Measurements from ENCODE around the gene CLEC16A. TPM values are rescaled to one million over a fixed set of nuclear protein-coding genes. Genes with fewer than 3 reads are reported as not detected.

Gene CLEC16A
- total RNA-seq, 2 experiments from 2014 or later: 30.9 to 35.1 TPM

GRCh38 chr16:11104168-11105037 is 160.0 kb downstream of the CLEC16A start:
- CTCF ChIA-PET: interaction anchor here (0.6 to 2.2 kb wide), 11 partner anchors 10 to 151 kb away, joined by 3 to 11 read pairs (median 4); partner anchors contain the start of gene SOCS1
- Mint-ChIP-seq H3K4me3 (peak overlapping the region; percentile 24), H3K27ac (peak overlapping the region; percentile 84), H3K9me3 (no peaks in the 10 kb centered on the region), H3K4me1 (peaks cover 83% of the 10 kb centered on the region), H3K36me3 (ENCODE audit: low read depth) (peaks cover 28% of the 10 kb centered on the region), H3K27me3 (no peaks in the 10 kb centered on the region)
- DNase-seq: no peak
- POLR2A ChIA-PET: interaction anchor here (1.0 to 2.3 kb wide), 4 partner anchors 9 to 150 kb away, joined by 3 to 11 read pairs (median 6); no protein-coding TSS in a partner anchor

- Mint-ChIP-seq H3K4me3 (peak overlapping the region; percentile 24), H3K36me3 (ENCODE audit: low read depth) (peaks cover 31% of the 10 kb centered on the region), H3K4me1 (peaks cover 75% of the 10 kb centered on the region), H3K27ac (peak overlapping the region; percentile 84), H3K27me3 (no peaks in the 10 kb centered on the region), H3K9me3 (no peaks in the 10 kb centered on the region)
- CTCF ChIA-PET: interaction anchor here (0.6 to 2.2 kb wide), 10 partner anchors 11 to 150 kb away, joined by 3 to 11 read pairs (median 4); partner anchors contain the start of gene SOCS1
- DNase-seq: peak; percentile 57
- POLR2A ChIA-PET: interaction anchor here (0.5 to 2.3 kb wide), 7 partner anchors 10 to 149 kb away, joined by 3 to 11 read pairs (median 4); no protein-coding TSS in a partner anchor
These were observed 160.9 kb downstream of the CLEC16A start for GRCh38 chr16:11105038-11105903.

GRCh38 chr16:11106726-11107125 is 162.4 kb downstream of the CLEC16A start:
- H3K9me3 Mint-ChIP-seq: peaks cover 10% of the 10 kb centered on the region
- no peak for DNase-seq
- no peak overlapping the region for H3K4me3 Mint-ChIP-seq
- CTCF ChIA-PET: interaction anchor here (0.7 to 1.4 kb wide), 5 partner anchors 13 to 143 kb away, joined by 3 to 8 read pairs (median 4); no protein-coding TSS in a partner anchor
- H3K4me1 Mint-ChIP-seq: peaks cover 61% of the 10 kb centered on the region
- POLR2A ChIA-PET: interaction anchor here (0.7 to 2.3 kb wide), 3 partner anchors 23 to 127 kb away, joined by 3 to 11 read pairs (median 10); no protein-coding TSS in a partner anchor
- H3K27ac Mint-ChIP-seq: peak overlapping the region; percentile 79
- peaks cover 45% of the 10 kb centered on the region for H3K36me3 Mint-ChIP-seq (ENCODE audit: low read depth)
- no peaks in the 10 kb centered on the region for H3K27me3 Mint-ChIP-seq

GRCh38 chr16:11107780-11108465 is 163.6 kb downstream of the CLEC16A start:
- peaks cover 12% of the 10 kb centered on the region for H3K9me3 Mint-ChIP-seq
- H3K4me1 Mint-ChIP-seq: peaks cover 57% of the 10 kb centered on the region
- no peak overlapping the region for H3K4me3 Mint-ChIP-seq
- no peak for DNase-seq
- H3K36me3 Mint-ChIP-seq (ENCODE audit: low read depth): peaks cover 44% of the 10 kb centered on the region
- ChIA-PET CTCF (no interaction called here), POLR2A (no interaction called here)
- H3K27me3 Mint-ChIP-seq: no peaks in the 10 kb centered on the region
- no peak overlapping the region for H3K27ac Mint-ChIP-seq

DNA sequence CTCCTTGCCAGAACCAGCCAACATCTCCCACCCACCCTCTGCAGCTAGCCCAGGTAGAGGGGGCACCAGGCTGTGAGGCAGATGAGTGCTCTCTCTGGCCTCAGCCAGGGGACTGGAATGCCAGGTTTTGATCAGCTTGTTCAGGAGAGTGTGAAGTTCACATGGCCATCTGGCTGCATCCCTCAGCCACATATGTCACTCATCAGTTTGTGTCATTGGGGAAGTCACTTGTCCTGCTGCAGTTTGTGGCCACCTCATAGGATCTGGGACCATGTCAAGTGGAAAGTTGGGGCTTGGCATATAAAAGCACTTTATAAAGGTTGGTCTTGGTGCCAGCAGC is 164.1 kb downstream of the CLEC16A start:
- H3K4me1 Mint-ChIP-seq: peaks cover 61% of the 10 kb centered on the region
- POLR2A ChIA-PET: no interaction called here
- peaks cover 44% of the 10 kb centered on the region for H3K36me3 Mint-ChIP-seq (ENCODE audit: low read depth)
- CTCF ChIA-PET: no interaction called here
- no peaks in the 10 kb centered on the region for H3K27me3 Mint-ChIP-seq
- no peak overlapping the region for H3K27ac Mint-ChIP-seq
- no peak for DNase-seq
- no peak overlapping the region for H3K4me3 Mint-ChIP-seq
- H3K9me3 Mint-ChIP-seq: peaks cover 12% of the 10 kb centered on the region

- no peak overlapping the region for H3K27ac Mint-ChIP-seq
These were observed 165.2 kb downstream of the CLEC16A start for GRCh38 chr16:11109566-11109965.

DNA sequence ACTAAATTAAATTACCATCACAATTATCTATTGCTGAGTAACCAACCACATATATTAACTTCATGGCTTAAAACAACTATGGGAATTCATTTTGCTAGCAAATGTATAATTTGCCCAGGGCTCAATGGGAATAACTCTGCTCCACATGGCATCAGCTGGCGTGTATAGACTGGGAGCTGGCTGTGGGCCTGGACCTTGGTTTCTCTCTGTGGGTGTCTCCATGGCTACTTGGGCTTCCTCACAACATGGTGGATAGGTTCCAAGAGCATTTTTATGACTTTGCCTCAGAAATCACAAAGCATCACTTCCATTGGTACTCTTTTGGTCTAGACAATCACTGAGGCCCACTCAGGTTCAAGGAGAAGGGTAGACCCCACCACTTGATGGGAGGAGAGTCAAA is 166.8 kb downstream of the CLEC16A start:
- Mint-ChIP-seq H3K9me3 (peaks cover 12% of the 10 kb centered on the region), H3K4me1 (peaks cover 57% of the 10 kb centered on the region), H3K36me3 (ENCODE audit: low read depth) (peaks cover 48% of the 10 kb centered on the region), H3K27ac (no peak overlapping the region), H3K27me3 (no peaks in the 10 kb centered on the region), H3K4me3 (no peak overlapping the region)
- CTCF ChIA-PET: no interaction called here
- POLR2A ChIA-PET: no interaction called here
- DNase-seq: no peak

More at GRCh38 chr16:11109566-11109965, 165.2 kb downstream of the CLEC16A start:
- Mint-ChIP-seq H3K4me1 (peaks cover 62% of the 10 kb centered on the region), H3K36me3 (ENCODE audit: low read depth) (peaks cover 46% of the 10 kb centered on the region), H3K9me3 (peaks cover 12% of the 10 kb centered on the region), H3K4me3 (no peak overlapping the region), H3K27me3 (no peaks in the 10 kb centered on the region)
- POLR2A ChIA-PET: interaction anchor here (0.7 kb wide), 1 partner anchor 203 kb away, joined by 3 read pairs; no protein-coding TSS in a partner anchor
- no peak for DNase-seq
- CTCF ChIA-PET: interaction anchor here (1.5 kb wide), 1 partner anchor 9 kb away, joined by 4 read pairs; no protein-coding TSS in a partner anchor

- CTCF ChIA-PET: interaction anchor here (1.0 to 1.1 kb wide), 2 partner anchors 10 to 143 kb away, joined by 4 read pairs; partner anchors contain the start of gene SOCS1
- POLR2A ChIA-PET: no interaction called here
- Mint-ChIP-seq H3K4me1 (peaks cover 58% of the 10 kb centered on the region), H3K36me3 (ENCODE audit: low read depth) (peaks cover 56% of the 10 kb centered on the region), H3K27me3 (no peaks in the 10 kb centered on the region), H3K27ac (peak overlapping the region; percentile 31), H3K4me3 (no peak overlapping the region), H3K9me3 (peaks cover 12% of the 10 kb centered on the region)
- no peak for DNase-seq
These were observed 167.7 kb downstream of the CLEC16A start for GRCh38 chr16:11111856-11112634.

GRCh38 chr16:11112723-11113348 is 168.5 kb downstream of the CLEC16A start:
- POLR2A ChIA-PET: no interaction called here
- no peak overlapping the region for H3K4me3 Mint-ChIP-seq
- no peak for DNase-seq
- H3K27me3 Mint-ChIP-seq: no peaks in the 10 kb centered on the region
- H3K4me1 Mint-ChIP-seq: peaks cover 55% of the 10 kb centered on the region
- peaks cover 12% of the 10 kb centered on the region for H3K9me3 Mint-ChIP-seq
- peak overlapping the region; percentile 75 for H3K27ac Mint-ChIP-seq
- H3K36me3 Mint-ChIP-seq (ENCODE audit: low read depth): peaks cover 58% of the 10 kb centered on the region
- CTCF ChIA-PET: interaction anchor here (0.6 to 1.3 kb wide), 5 partner anchors 11 to 799 kb away, joined by 3 to 5 read pairs (median 4); partner anchors contain the start of gene SOCS1

DNA sequence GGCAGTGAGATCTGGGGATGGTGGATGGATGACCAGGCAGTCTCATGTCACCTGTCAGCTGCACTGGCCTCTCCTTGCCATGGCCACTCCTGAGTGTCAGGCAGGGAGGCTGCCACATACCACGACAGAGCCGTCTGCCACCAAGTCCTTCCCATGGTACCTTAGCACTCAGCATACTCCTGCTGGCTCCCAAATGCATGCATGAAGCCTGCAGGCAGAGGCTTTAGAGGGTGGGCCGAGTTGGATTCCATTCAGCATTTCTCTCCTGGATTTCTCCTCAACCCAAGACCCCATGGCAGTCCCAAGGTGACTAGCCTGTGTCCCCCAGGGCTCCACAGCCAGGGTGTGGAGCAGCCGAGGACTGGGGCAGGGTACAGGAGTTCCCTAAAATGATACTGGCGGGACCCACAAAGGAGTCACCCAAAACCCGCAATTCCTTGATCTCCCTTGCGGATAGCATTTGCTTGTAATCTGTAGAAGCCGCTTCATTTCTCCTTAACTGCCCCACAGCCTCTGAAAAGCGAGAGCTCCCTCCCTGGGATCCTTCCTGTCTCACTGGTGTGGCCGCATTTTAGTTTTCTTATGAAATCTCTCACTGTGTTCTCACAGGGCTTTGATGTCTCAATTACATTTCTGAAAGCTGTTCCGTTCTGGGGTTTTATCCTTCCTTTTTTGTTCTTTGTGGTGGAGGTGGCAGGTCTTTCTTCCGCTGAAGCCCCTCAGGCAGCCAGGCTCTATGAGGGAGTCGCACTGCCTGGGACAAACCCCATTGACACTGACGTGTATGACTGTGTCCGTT is 170.2 kb downstream of the CLEC16A start:
- peak; percentile 57 for DNase-seq
- peaks cover 60% of the 10 kb centered on the region for H3K36me3 Mint-ChIP-seq (ENCODE audit: low read depth)
- no peaks in the 10 kb centered on the region for H3K27me3 Mint-ChIP-seq
- peak overlapping the region; percentile 86 for H3K27ac Mint-ChIP-seq
- peaks cover 51% of the 10 kb centered on the region for H3K4me1 Mint-ChIP-seq
- peaks cover 12% of the 10 kb centered on the region for H3K9me3 Mint-ChIP-seq
- CTCF ChIA-PET: interaction anchor here (0.5 kb wide), 1 partner anchor 145 kb away, joined by 3 read pairs; no protein-coding TSS in a partner anchor
- POLR2A ChIA-PET: interaction anchor here (0.7 kb wide), 1 partner anchor 89 kb away, joined by 3 read pairs; no protein-coding TSS in a partner anchor
- peak overlapping the region; percentile 66 for H3K4me3 Mint-ChIP-seq

All from activated CD4-positive, alpha-beta T cell treated with anti-CD3 and anti-CD28 coated beads, Interleukin-2, amount 10 ng/mL, durations not matched to agents 7 days and 5 days (primary cell).